H1 (cell line): ENCODE results near the gene SVIL. TPM values are rescaled to one million over a fixed set of nuclear protein-coding genes. Genes with fewer than 3 reads are reported as not detected.

Experiments
- CTCF ChIA-PET: fragments of 300-600 bp; sonication (Branson Sonifier 250); formaldehyde crosslinking; loops from one replicate; lab custom pipeline; 2021; ENCODE audit not compliant: partially characterized antibody; lab: Charles Lee
- POLR2A ChIA-PET: fragments of 300-600 bp; sonication (Branson Sonifier 250); formaldehyde crosslinking; loops from one replicate; lab custom pipeline; 2021; ENCODE audit warnings: inconsistent platforms; ENCODE audit not compliant: partially characterized antibody; lab: Charles Lee
- DNase-seq, 2 experiments: peaks; one replicate each; pipeline versions ENCODE4 v3.0.0 to v3.0.0-alpha.2; 2010 to 2022; ENCODE audit warnings: low spot score in 2 of 2, low read depth in 1 of 2, mixed read lengths in 1 of 2
- FAIRE-seq: peaks from 2 replicates; lab custom pipeline; 2011; peaks lifted over from hg19 to GRCh38; lab: Jason Lieb, UNC
- H2AFZ ChIP-seq: 2 replicates; pipeline ENCODE4 v1.8.1; 2012; ENCODE audit warnings: low read length, inconsistent platforms
- H2AK5ac ChIP-seq: 2 replicates; pipeline ENCODE4 v1.6.1; 2013; ENCODE audit warnings: low read depth, low read length
- H2BK120ac ChIP-seq: replicated peaks from 2 replicates; pipeline ENCODE3; 2013; ENCODE audit warnings: low read depth, low read length, inconsistent platforms
- H2BK12ac ChIP-seq: 2 replicates; pipeline ENCODE4 v1.6.1; 2013; ENCODE audit warnings: low read depth, low read length
- H2BK15ac ChIP-seq: 2 replicates; pipeline ENCODE4 v1.6.1; 2013; ENCODE audit warnings: low read length
- H2BK20ac ChIP-seq: 2 replicates; pipeline ENCODE4 v1.6.1; 2013; ENCODE audit warnings: low read length
- H2BK5ac ChIP-seq: 2 replicates; pipeline ENCODE4 v1.6.1; 2013; ENCODE audit warnings: low read depth, low read length
- H3K14ac ChIP-seq: 2 replicates; pipeline ENCODE4 v1.6.1; 2013; ENCODE audit warnings: inconsistent platforms; ENCODE audit not compliant: insufficient read length
- H3K18ac ChIP-seq: 2 replicates; pipeline ENCODE4 v1.6.1; 2013; ENCODE audit warnings: low read length; ENCODE audit errors: extremely low read depth
- H3K23ac ChIP-seq: 2 replicates; pipeline ENCODE4 v1.6.1; 2013; ENCODE audit warnings: inconsistent platforms; ENCODE audit not compliant: insufficient read length
- H3K23me2 ChIP-seq: 2 replicates; pipeline ENCODE4 v1.6.1; 2013; ENCODE audit warnings: low read depth, low read length
- H3K27ac ChIP-seq: 2 replicates; pipeline ENCODE4 v1.6.1; 2011; ENCODE audit warnings: low read depth, low read length, inconsistent platforms
- H3K27me3 ChIP-seq, 4 experiments: replicated peaks in 1 of 4; 1 replicate in 1 of 4; 2 replicates in 3 of 4; pipeline versions ENCODE4 v1.6.1 to v1.8.1; 2011 to 2013; ENCODE audit warnings: low read length in 3 of 4, mild to moderate bottlenecking in 3 of 4, inconsistent platforms in 2 of 4, mixed read lengths in 2 of 4, moderate library complexity in 1 of 4; ENCODE audit not compliant: control insufficient read depth in 3 of 4, insufficient read depth in 3 of 4; ENCODE audit errors: extremely low read depth in 1 of 4
- H3K36me3 ChIP-seq, 4 experiments: 2 replicates each; pipeline versions ENCODE4 v1.6.1 to v1.8.1; 2011 to 2013; ENCODE audit warnings: mild to moderate bottlenecking in 4 of 4, low read length in 3 of 4, moderate library complexity in 2 of 4, control low read depth in 1 of 4, inconsistent platforms in 1 of 4; ENCODE audit not compliant: insufficient read depth in 4 of 4, control insufficient read depth in 2 of 4
- H3K4ac ChIP-seq: replicated peaks from 2 replicates; pipeline ENCODE3; 2013; ENCODE audit warnings: low read length, low read depth, mixed read lengths, inconsistent platforms; ENCODE audit not compliant: insufficient read length
- H3K4me1 ChIP-seq, 4 experiments: replicated peaks in 1 of 4; 1 replicate in 1 of 4; 2 replicates in 3 of 4; pipeline versions ENCODE4 v1.6.1 to v1.8.1; 2011 to 2013; ENCODE audit warnings: low read length in 3 of 4, inconsistent platforms in 2 of 4, mixed read lengths in 1 of 4; ENCODE audit not compliant: insufficient read depth in 4 of 4, control insufficient read depth in 3 of 4
- H3K4me2 ChIP-seq, 2 experiments: 2 replicates each; pipeline versions ENCODE4 v1.6.1 to v1.8.1; 2011 to 2013; ENCODE audit warnings: low read depth in 2 of 2, low read length in 2 of 2, control low read depth in 1 of 2, inconsistent platforms in 1 of 2, mild to moderate bottlenecking in 1 of 2; ENCODE audit not compliant: insufficient read depth in 1 of 2
- H3K4me3 ChIP-seq, 4 experiments: fragments of 200-600, 300-600 bp in 1 of 4; sonication (generic), shearing (Covaris generic), sonication (Bioruptor Twin) in 1 of 4; 2 replicates each; pipeline versions ENCODE4 v1.5.1 to v1.8.1; 2011 to 2016; ENCODE audit warnings: low read length in 4 of 4, low read depth in 3 of 4, control low read depth in 2 of 4, inconsistent platforms in 2 of 4, mild to moderate bottlenecking in 2 of 4, mixed read lengths in 1 of 4, moderate library complexity in 1 of 4; ENCODE audit not compliant: insufficient read depth in 2 of 4; ENCODE audit errors: extremely low read depth in 1 of 4
- H3K56ac ChIP-seq: replicated peaks from 2 replicates; pipeline ENCODE3; 2013; ENCODE audit warnings: low read depth, mild to moderate bottlenecking, mixed read lengths, low read length, inconsistent platforms; ENCODE audit not compliant: insufficient read length
- H3K79me1 ChIP-seq: 2 replicates; pipeline ENCODE4 v1.6.1; 2013; ENCODE audit warnings: low read depth, low read length, control low read depth
- H3K79me2 ChIP-seq, 2 experiments: 2 replicates each; pipeline versions ENCODE4 v1.6.1 to v1.8.1; 2012 to 2013; ENCODE audit warnings: low read length in 2 of 2, mild to moderate bottlenecking in 2 of 2, inconsistent platforms in 1 of 2; ENCODE audit not compliant: insufficient read depth in 2 of 2, control insufficient read depth in 1 of 2
- H3K9ac ChIP-seq, 4 experiments: replicated peaks in 1 of 4; 1 replicate in 1 of 4; 2 replicates in 3 of 4; pipeline versions ENCODE4 v1.6.1 to v1.8.1; 2011 to 2013; ENCODE audit warnings: low read depth in 3 of 4, low read length in 3 of 4, control low read depth in 2 of 4, mild to moderate bottlenecking in 2 of 4, moderate library complexity in 2 of 4, inconsistent platforms in 1 of 4; ENCODE audit errors: extremely low read depth in 1 of 4
- H3K9me3 ChIP-seq, 2 experiments: 2 replicates each; pipeline versions ENCODE4 v1.6.1 to v1.8.1; 2012 to 2013; ENCODE audit warnings: mild to moderate bottlenecking in 2 of 2, moderate library complexity in 2 of 2, control low read depth in 1 of 2, inconsistent platforms in 1 of 2, low read depth in 1 of 2, low read length in 1 of 2, mixed read lengths in 1 of 2; ENCODE audit not compliant: insufficient read depth in 2 of 2
- H4K20me1 ChIP-seq, 2 experiments: replicated peaks in 1 of 2; 2 replicates each; pipeline versions ENCODE3 to v1.8.1; 2011 to 2013; ENCODE audit warnings: inconsistent platforms in 2 of 2, low read length in 2 of 2, mild to moderate bottlenecking in 1 of 2; ENCODE audit not compliant: insufficient read depth in 2 of 2, control insufficient read depth in 1 of 2
- H4K5ac ChIP-seq: 2 replicates; pipeline ENCODE4 v1.6.1; 2013; ENCODE audit warnings: low read length, low read depth, mixed read lengths, inconsistent platforms; ENCODE audit not compliant: insufficient read length
- H4K8ac ChIP-seq: 2 replicates; pipeline ENCODE4 v1.8.0; 2013; ENCODE audit warnings: mild to moderate bottlenecking, moderate library complexity, low read length, inconsistent platforms; ENCODE audit not compliant: insufficient read depth; ENCODE audit errors: extremely low read depth
- H4K91ac ChIP-seq: replicated peaks from 2 replicates; pipeline ENCODE3; 2013; ENCODE audit warnings: low read length, mixed read lengths, inconsistent platforms; ENCODE audit not compliant: insufficient read length
- CTCF ChIP-seq, 3 experiments: IDR thresholded peaks; 1 replicate in 2 of 3; 2 replicates in 1 of 3; pipeline versions ENCODE4 v1.5.1 to v1.6.1; 2011; ENCODE audit warnings: low read length in 3 of 3, mild to moderate bottlenecking in 3 of 3, inconsistent platforms in 2 of 3, low read depth in 1 of 3, moderate library complexity in 1 of 3; ENCODE audit not compliant: insufficient read depth in 1 of 3; ENCODE audit errors: control extremely low read depth in 1 of 3
- KDM4A ChIP-seq: IDR thresholded peaks from one replicate; pipeline ENCODE4 v1.7.1; 2012; ENCODE audit warnings: low read depth, mild to moderate bottlenecking, moderate library complexity, low read length, inconsistent platforms; ENCODE audit not compliant: severe bottlenecking
- SAP30 ChIP-seq: fragments of 300-600 bp; sonication (generic); IDR thresholded peaks from 2 replicates; pipeline ENCODE4 v1.7.1; 2012; ENCODE audit warnings: low read length, moderate library complexity, mild to moderate bottlenecking, inconsistent platforms; ENCODE audit not compliant: insufficient read depth, insufficient replicate concordance
- SP1 ChIP-seq: IDR thresholded peaks from 2 replicates; pipeline ENCODE4 v1.6.1; 2011; ENCODE audit warnings: low read depth, low read length
- SUZ12 ChIP-seq: fragments of 200-600 bp; sonication (generic); IDR thresholded peaks from 2 replicates; pipeline ENCODE4 v1.6.1; 2012; ENCODE audit warnings: mild to moderate bottlenecking, inconsistent platforms, low read length, moderate library complexity, mixed read lengths
- WGBS, 2 experiments: shearing (Covaris generic) in 1 of 2; methylation state at CpG; one replicate each; pipeline versions ENCODE4 v1.1.6 to v1.1.7; 2013 to 2015; ENCODE audit warnings: low lambda C conversion rate in 2 of 2, mixed read lengths in 2 of 2, inconsistent platforms in 1 of 2, low coverage in 1 of 2, missing lambda C conversion rate in 1 of 2; ENCODE audit not compliant: insufficient replicate concordance in 2 of 2, insufficient coverage in 1 of 2, insufficient read length in 1 of 2; ENCODE audit errors: extremely low coverage in 1 of 2, missing lambda C conversion rate in 1 of 2; 5-methylcytosine and 5-hydroxymethylcytosine counted together
- polyA plus RNA-seq, 7 experiments: library from polyadenylated mRNA; depleted of rRNA in 3 of 7; stranded (reverse) in 5 of 7; unstranded in 2 of 7; fragments of >200 nt in 5 of 7; fragments of 200-250 nt in 2 of 7; gene quantifications; 1 replicate in 5 of 7; 2 replicates in 1 of 7; 4 replicates in 1 of 7; pipeline versions ENCODE4 v1.2.1 to v1.2.3, GENCODE V29; 2011 to 2013; ENCODE audit warnings: missing spikeins in 2 of 7, mixed read lengths in 2 of 7
- total RNA-seq: library from RNA; stranded (reverse); fragmentation: NEBNext Ultra II Directional; extraction: Animal tissue kit (Norgen Biotek cat#: 25700); gene quantifications from 2 replicates; pipeline ENCODE4 v1.2.1, GENCODE V29; 2021

The SVIL gene
- total and polyA plus RNA-seq, 2 of the 8 experiments (the other 6 are each of a cell fraction or from before 2014, with no cell fraction given), result 4.7 to 15.4 TPM

- Histone ChIP-seq H2AK5ac (no peak overlapping the region), H3K79me2 (no peaks in the 10 kb centered on the region), H3K4me1 (peaks cover 2 to 7% (median 4%) of the 10 kb centered on the region in 4 experiments; a peak in 4 of 7 replicates), H3K4me2 (no peak overlapping the region), H3K9me3 (peaks cover 17 to 23% of the 10 kb centered on the region in 2 experiments), H3K14ac (no peak overlapping the region), H3K27me3 (no peaks in the 10 kb centered on the region), H2BK20ac (no peak overlapping the region), H2BK15ac (no peak overlapping the region), H2BK12ac (no peak overlapping the region), H4K91ac (no peak overlapping the region), H3K23me2 (no peaks in the 10 kb centered on the region), H2AFZ (no peak overlapping the region), H3K18ac (no peak overlapping the region), H3K4me3 (no peak overlapping the region), H3K27ac (no peak overlapping the region), H3K23ac (no peak overlapping the region), H3K56ac (no peak overlapping the region), H2BK5ac (no peak overlapping the region), H3K79me1 (0 out of 2 replicates have a peak, but pooled peaks cover 2% of the 10 kb centered on the region), H4K8ac (no peak overlapping the region), H3K9ac (no peak overlapping the region), H4K5ac (no peak overlapping the region), H2BK120ac (no peak overlapping the region), H4K20me1 (no peaks in the 10 kb centered on the region), H3K4ac (no peak overlapping the region), H3K36me3 (peaks cover 0 to 16% (median 2%) of the 10 kb centered on the region in 4 experiments; a peak in 3 of 8 replicates)
- no peak for FAIRE-seq
- ChIA-PET CTCF (no interaction called here), POLR2A (no interaction called here)
- WGBS, 2 experiments, result 85% methylated on average over 7 of the region's 7 CpGs; no CpG with 5 or more reads in 1 of the 2 experiments
- no peak for DNase-seq
- TF ChIP-seq SP1 (no peak), CTCF (IDR thresholded peaks at IDR 0.05; ENCODE audit: control extremely low read depth in 1 of 3, insufficient read depth in 1 of 3, low read depth in 1 of 3, low read length in 3 of 3) (no peak), KDM4A (no peak), SUZ12 (no peak), SAP30 (no peak)
Measured at GRCh38 chr10:29671228-29671780, 36.5 kb upstream of the SVIL start.
